Measurements from ENCODE around the gene CAMK2A.

Gene CAMK2A

GRCh38 chr5:150315245-150315644, 25.7 kb upstream of the CAMK2A start:
- DNase-seq: no peak

DNA sequence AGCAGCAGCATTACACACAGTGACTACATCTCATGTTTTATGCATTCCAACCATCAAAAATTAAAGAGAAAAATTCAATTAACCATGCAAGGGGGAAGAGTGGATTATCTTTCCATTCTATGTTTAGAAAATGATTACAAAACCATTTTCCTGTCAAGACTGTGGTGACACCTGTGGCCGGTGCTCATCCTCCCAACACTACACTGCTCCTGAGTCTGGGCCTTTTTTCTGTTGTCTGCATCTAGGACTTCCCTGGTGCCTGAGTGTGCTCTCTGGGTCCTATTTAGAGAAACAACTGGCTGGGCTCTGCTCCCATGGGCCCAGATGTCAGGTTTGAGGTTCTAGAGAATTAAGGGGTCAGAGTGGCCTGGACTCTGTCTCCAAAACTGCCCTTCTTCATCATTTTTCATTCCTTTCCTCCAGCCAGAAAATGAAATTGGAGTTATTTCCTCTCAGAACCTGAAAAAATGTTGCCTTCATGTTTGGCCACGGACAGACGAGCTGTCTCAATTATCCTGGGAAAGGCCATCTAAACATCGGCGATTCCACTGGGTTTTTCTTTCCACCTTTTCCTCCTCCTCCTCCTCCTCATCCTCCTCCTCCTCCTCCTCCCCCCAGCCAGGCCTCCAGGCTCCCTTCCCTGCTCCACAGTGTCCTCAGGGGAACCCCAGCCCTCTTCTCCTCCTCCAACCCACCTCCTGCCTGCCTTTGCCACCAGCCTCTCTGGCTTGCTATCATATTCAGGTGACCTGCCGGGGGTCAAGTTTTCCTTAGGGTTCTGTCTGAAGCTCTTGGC, 24.5 kb upstream of the CAMK2A start:
- DNase-seq: no peak

- no peak for DNase-seq
Measured at GRCh38 chr5:150313501-150313900, 23.9 kb upstream of the CAMK2A start.

GRCh38 chr5:150312518-150312917, 22.9 kb upstream of the CAMK2A start:
- no peak for DNase-seq

- DNase-seq: no peak
Measured at GRCh38 chr5:150311015-150311692, 21.6 kb upstream of the CAMK2A start.

DNA sequence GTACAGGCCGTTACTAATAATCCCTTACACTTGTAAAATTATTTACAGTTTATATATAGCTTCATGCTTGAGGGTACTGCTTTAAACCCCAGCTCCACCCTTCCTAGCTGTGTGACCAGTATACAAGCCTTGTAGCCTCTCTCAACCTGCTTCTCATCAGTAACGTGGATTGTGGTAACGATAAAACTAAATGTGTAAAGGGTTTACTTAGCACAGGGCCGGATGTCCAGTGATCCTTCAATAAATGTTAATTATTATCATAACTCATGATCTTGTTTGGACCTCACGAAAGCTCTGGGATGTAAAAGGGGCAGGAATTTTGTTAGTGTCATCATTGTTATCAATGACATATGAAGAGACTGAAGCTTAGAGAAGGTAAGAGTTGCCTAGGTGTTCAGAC, 20.7 kb upstream of the CAMK2A start:
- DNase-seq: no peak

DNA sequence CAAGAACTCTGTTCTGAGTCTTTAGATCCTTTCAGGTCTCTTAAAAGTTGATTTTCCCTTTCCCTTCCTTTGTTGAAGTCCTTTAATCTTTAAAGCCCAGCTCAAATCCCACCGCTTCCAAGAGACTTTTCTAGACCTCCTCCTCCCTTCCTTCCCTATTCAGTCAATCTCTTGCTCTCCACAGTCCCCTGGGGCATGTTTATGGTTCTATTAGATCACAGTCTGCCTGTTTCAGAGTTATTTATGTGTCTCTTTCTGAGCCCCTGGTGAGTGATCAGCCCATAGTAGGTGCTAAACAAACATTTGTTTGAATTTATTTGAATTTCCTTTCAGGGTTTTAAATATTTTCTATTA, 20.3 kb upstream of the CAMK2A start:
- DNase-seq: no peak

- DNase-seq: no peak
Measured at GRCh38 chr5:150309101-150309885, 19.7 kb upstream of the CAMK2A start.

GRCh38 chr5:150307617-150308426, 18.2 kb upstream of the CAMK2A start:
- DNase-seq: peak; percentile 53

- no peak for DNase-seq
Measured at GRCh38 chr5:150306775-150307174, 17.2 kb upstream of the CAMK2A start.

DNA sequence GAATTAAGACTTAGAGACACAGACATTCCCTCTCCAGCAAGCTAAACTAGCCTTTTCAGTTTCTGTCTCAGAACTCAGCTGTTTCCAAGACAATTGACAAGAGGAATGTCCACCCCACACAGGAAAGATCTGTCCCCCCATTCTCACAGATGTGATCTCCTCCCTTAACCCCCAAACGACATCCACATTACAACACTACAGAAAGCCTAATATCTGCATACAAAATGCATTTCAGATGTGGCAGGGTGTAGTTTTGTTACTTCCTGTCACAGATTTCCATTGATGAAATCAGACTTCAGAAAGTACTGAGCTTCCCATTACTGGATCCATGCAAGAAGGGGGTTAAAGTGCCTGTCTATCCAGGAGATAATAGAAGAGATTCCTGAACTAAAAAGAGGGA, 16.0 kb upstream of the CAMK2A start:
- no peak for DNase-seq

DNA sequence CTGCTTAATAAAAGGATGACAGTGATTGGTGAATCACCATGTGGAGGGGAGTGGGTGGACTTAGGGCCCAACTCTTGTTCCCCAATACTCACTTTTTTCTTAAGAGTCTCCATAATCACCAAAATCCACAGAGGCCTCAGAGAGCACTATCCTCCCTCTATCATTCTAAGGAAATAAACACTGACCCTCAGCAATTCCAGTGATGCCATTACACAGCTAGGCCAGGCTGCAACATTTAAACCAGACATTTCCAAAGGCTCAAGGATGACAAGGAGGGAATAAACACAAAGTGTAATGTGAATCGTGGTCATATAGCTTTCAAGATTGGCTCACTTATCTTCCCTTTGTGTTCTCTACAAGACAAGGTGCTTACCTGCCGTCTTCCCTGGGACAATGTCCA, 15.5 kb upstream of the CAMK2A start:
- no peak for DNase-seq

DNA sequence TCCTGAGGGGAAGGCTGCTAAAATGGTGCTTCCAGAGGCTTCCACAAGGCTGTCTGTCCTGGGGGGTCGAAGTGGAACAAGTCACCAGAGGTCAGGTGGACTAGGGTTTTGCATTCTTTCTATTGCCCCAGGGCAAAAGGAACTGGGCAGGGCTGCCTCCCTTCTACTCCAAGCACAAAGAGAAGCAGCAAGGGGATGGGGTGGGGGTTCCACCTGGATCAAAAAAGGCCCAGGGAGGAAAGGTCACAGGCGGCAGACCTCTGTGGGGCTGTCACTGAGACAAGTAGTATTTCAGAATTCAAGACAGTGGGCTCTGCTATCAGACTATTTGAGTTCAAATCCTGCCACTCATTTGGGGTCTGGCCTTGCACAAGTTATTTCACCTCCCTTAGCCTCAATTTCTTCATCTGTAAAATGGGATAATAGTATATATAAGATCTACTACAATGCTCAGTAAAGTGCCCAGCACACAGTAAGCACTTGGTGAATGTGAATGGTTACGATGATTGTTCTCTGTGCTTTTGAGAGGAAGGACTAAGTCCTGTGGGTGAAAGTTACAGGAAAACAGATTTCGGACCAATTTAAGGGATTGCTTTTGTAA, 15.0 kb upstream of the CAMK2A start:
- DNase-seq: no peak

DNA sequence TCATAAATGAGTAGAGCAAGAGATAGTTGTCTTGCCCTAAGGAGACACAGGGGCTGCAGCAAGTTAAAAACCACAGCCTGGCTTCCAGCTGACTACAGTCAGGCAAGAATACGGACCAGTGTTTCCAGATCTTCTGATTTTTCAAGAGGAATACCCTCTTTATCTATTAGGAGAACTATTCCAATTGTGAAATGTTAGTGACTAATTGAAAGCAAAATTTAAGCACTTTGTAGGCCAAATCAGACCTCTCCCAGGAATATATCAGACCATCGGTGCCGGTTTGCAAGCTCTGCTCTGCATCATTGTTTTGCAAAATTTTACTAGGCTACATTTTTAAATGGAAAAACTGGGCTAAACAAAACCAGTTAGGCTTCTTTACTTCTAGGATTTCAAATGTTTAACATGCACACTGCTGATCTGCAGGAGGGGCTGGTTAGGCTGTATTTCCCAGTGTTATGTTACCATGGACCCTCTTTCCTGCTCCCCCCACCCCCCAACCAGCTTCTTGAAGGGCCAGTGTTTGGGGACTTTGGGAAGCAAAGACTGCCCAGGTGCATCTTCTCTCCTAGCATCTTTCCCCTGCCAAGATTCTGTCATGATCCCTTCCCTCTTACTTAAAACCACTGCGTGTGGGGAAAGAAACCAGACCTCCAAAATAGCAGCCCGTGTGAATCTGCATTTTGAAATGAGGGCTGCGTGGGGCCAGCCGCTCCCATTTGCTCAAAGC, 14.2 kb upstream of the CAMK2A start:
- no peak for DNase-seq

- DNase-seq: no peak
Measured at GRCh38 chr5:150303070-150303615, 13.6 kb upstream of the CAMK2A start.

- DNase-seq: no peak
Measured at GRCh38 chr5:150302301-150303069, 12.9 kb upstream of the CAMK2A start, which contains the start of gene ARSI. Gene ARSI, minus strand, starts transcription at chr5:150302905. Its CDS starts 532 bp downstream, at chr5:150302373.

GRCh38 chr5:150301901-150302300, 12.3 kb upstream of the CAMK2A start:
- DNase-seq: no peak

DNA sequence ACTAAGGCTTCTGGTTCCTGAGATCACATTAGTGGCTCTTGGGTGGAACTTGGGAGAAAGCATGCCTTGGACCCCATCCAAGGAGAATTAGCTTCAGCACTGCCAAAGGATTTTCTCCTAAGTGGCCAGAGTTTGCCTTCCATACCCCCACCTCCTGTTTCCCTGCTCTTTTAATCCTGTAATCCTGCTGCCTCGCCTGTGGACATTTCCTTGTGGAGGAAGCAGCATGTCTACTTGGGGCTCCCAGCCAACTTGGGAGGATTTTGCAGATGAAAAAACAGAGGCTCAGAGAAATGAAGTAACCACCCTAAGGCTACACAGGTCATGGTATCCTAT, 11.6 kb upstream of the CAMK2A start:
- DNase-seq: no peak

DNA sequence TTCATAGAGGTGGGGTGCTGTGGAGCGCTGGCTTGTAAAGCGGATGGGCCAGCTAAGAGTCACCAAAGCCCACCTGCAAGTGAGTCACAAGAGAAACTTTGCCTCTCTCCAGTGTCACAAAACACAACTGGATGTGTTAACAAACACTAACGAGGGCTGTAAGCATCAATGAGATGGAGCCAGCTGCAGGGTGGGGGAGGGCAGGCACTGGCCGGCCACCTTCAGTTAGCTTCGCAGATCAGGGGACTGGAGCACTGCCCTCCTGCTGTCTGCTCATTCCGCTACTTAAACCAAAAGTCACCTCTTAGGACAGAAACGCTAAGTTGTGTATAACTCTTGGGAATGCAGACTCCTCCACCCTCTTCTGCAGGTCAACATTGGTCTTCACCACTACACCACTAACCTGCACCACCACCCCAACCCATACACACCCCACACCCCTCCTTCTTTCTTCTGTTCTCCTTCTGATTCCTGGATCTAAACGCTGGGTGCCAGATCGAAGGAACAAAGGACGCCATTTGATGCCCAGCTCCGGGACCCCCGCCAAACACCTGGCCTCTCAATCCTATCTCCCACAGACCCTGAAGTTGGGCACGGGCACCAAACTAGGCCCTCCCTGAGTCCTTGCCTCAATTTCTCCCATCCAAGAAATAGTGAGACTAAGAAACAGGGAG, 11.1 kb upstream of the CAMK2A start:
- DNase-seq: no peak

All from midbrain (tissue), 1 donor.